Peyer's patch (tissue), 4 donors: ENCODE measurements around the gene SUGP2.

Experiments used
- POLR2A ChIP-seq, 2 donors: fragments of 450-650 bp; IDR thresholded peaks; one replicate each; pipeline ENCODE4 v1.5.1; 2017; ENCODE audit warnings: antibody characterized with exemption in 2 of 2, mild to moderate bottlenecking in 2 of 2, moderate library complexity in 2 of 2
- TF ChIP-seq, protein P1 (sequence below), 6 experiments: fragments of 450-650 bp in 4 of 6; fragments of 200-600 bp in 2 of 6; sonication (generic) in 1 of 6; IDR thresholded peaks; one replicate each; pipeline ENCODE4 v1.5.1; 2017 to 2019; ENCODE audit warnings: antibody characterized with exemption in 6 of 6, mild to moderate bottlenecking in 3 of 6, moderate library complexity in 1 of 6

DNA sequence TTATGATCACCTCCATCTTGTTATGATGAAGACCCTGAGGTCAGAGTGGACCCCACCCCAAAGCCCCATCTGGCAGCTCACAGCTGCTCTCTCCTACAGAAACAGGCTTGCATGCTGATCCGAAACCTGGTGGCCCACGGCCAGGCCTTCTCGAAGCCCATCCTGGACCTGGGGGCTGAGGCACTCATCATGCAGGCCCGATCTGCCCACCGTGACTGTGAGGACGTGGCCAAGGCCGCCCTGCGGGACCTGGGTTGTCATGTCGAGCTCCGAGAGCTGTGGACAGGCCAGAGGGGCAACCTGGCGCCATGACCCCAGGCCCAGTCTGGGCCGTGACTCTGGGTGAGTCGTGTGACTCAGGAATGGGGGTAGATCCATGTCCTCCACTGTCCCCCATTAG lies 24.0 kb upstream of the SUGP2 start:
- TF ChIP-seq, protein P1, sequence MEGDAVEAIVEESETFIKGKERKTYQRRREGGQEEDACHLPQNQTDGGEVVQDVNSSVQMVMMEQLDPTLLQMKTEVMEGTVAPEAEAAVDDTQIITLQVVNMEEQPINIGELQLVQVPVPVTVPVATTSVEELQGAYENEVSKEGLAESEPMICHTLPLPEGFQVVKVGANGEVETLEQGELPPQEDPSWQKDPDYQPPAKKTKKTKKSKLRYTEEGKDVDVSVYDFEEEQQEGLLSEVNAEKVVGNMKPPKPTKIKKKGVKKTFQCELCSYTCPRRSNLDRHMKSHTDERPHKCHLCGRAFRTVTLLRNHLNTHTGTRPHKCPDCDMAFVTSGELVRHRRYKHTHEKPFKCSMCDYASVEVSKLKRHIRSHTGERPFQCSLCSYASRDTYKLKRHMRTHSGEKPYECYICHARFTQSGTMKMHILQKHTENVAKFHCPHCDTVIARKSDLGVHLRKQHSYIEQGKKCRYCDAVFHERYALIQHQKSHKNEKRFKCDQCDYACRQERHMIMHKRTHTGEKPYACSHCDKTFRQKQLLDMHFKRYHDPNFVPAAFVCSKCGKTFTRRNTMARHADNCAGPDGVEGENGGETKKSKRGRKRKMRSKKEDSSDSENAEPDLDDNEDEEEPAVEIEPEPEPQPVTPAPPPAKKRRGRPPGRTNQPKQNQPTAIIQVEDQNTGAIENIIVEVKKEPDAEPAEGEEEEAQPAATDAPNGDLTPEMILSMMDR (IDR thresholded peaks at IDR 0.05): no peak
- no peak for TF ChIP-seq POLR2A (IDR thresholded peaks at IDR 0.05)
